UCSD-AML1 (cell line): ENCODE results near the gene SRSF9.
A peak's percentile ranks its signal among the peaks of the same experiment; 100 is the strongest.

ENCODE experiments used
- DNase-seq: peaks from one replicate; lab custom pipeline; 2025; ENCODE audit not compliant: unreplicated experiment; lab: John Stamatoyannopoulos, UW

SRSF9 gene

GRCh38 chr12:120483621-120484020 is 14.1 kb upstream of the SRSF9 start:
- peak; percentile 18 for DNase-seq

GRCh38 chr12:120481022-120481767 is 11.6 kb upstream of the SRSF9 start:
- DNase-seq, result no peak

GRCh38 chr12:120480211-120480610 is 10.7 kb upstream of the SRSF9 start:
- no peak for DNase-seq

GRCh38 chr12:120479458-120479857 is 9.9 kb upstream of the SRSF9 start:
- DNase-seq, result no peak

- no peak for DNase-seq
These were observed 6.1 kb upstream of the SRSF9 start for GRCh38 chr12:120475643-120476042.

- peak; percentile 57 for DNase-seq
These were observed 5.0 kb upstream of the SRSF9 start for GRCh38 chr12:120474616-120474960.

- no peak for DNase-seq
These were observed 4.5 kb upstream of the SRSF9 start for GRCh38 chr12:120473807-120474615.

GRCh38 chr12:120472521-120472920 is 3.0 kb upstream of the SRSF9 start:
- no peak for DNase-seq

- DNase-seq, result peak; percentile 64
These were observed 719 bp upstream of the SRSF9 start for GRCh38 chr12:120470150-120470784.

- peak; percentile 69 for DNase-seq
These were observed 613 bp downstream of the SRSF9 start for GRCh38 chr12:120468821-120469449.

GRCh38 chr12:120468325-120468820 is 1.2 kb downstream of the SRSF9 start:
- peak; percentile 36 for DNase-seq

GRCh38 chr12:120467439-120467838 is 2.1 kb downstream of the SRSF9 start:
- DNase-seq, result no peak

- peak; percentile 38 for DNase-seq
These were observed 2.8 kb downstream of the SRSF9 start for GRCh38 chr12:120466560-120467315.

GRCh38 chr12:120465756-120466155 is 3.8 kb downstream of the SRSF9 start:
- DNase-seq, result no peak

GRCh38 chr12:120463712-120464111 is 5.8 kb downstream of the SRSF9 start:
- DNase-seq, result no peak

GRCh38 chr12:120462099-120462640 is 7.4 kb downstream of the SRSF9 start:
- DNase-seq, result no peak

GRCh38 chr12:120460157-120460556 is 9.4 kb downstream of the SRSF9 start:
- no peak for DNase-seq

- no peak for DNase-seq
These were observed 12.4 kb downstream of the SRSF9 start for GRCh38 chr12:120457133-120457532.

GRCh38 chr12:120455302-120455701 is 14.2 kb downstream of the SRSF9 start:
- DNase-seq, result no peak

GRCh38 chr12:120453977-120454376 is 15.6 kb downstream of the SRSF9 start:
- DNase-seq, result no peak
